ENCODE data around the gene MSX2. TPM values are rescaled to one million over a fixed set of nuclear protein-coding genes. Genes with fewer than 3 reads are reported as not detected.

The MSX2 gene
- total and polyA plus RNA-seq, 2 experiments from 2014 or later = 0.17 to 0.47 TPM

DNA sequence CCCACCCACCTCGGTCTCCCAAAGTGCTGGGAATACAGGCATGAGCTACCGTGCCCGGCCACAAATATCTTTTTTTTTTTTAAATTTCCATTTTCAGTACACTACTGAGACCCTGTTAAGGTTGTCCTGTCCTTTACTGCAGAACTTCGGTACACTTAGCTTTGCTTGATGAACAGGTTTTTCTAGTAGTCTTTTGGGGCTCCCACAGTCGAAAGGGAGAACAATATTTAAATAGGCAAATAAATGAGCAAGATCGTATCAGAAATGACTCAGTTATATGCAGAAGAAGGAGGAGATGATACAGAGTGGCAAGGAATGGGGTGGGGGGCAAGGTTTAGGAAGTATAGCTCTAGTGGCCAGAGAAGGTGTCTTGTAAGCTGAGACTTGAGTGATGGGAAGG, 52.7 kb downstream of the MSX2 start:
- H3K27ac Mint-ChIP-seq = no peak overlapping the region

DNA sequence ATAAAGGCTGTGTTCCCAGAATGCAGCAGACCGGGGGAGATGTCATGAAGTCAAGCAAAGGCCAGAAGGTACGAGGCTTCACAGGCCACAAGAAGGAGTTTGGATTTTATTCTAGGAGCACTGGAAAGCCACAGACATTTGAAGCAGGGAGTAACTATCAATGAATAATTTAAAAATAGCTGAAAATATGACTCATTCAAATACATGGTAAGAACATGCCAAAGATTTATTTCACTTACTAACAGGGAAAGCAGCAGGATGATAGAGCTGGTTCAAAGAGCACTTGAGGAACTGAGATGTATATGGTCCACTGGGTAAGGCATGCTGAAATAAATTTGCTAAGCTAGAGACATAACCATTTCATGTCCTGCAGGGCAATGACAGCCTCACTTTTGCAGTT, 53.2 kb downstream of the MSX2 start:
- H3K36me3 Mint-ChIP-seq (ENCODE audit: low read depth) = no peaks in the 10 kb centered on the region
- no peaks in the 10 kb centered on the region for H3K9me3 Mint-ChIP-seq
- no peaks in the 10 kb centered on the region for H4K20me1 ChIP-seq (replicated peaks; ENCODE audit: insufficient read depth)
- H2AFZ ChIP-seq = no peak overlapping the region
- DNase-seq (ENCODE audit: low spot score) (no peak), ATAC-seq (no peak)
- no peaks in the 10 kb centered on the region for H3K27me3 ChIP-seq (ENCODE audit: insufficient read depth)
- H3K36me3 ChIP-seq (ENCODE audit: insufficient read depth) = no peaks in the 10 kb centered on the region
- H3K4me3 Mint-ChIP-seq = no peak overlapping the region
- H3K27me3 Mint-ChIP-seq (ENCODE audit: insufficient read depth, low read depth, poor library complexity) = no peaks in the 10 kb centered on the region
- no peaks in the 10 kb centered on the region for H3F3A ChIP-seq (replicated peaks; ENCODE audit: low read depth)
- H3K9me2 ChIP-seq (ENCODE audit: insufficient read depth) = no peaks in the 10 kb centered on the region
- H3K4me2 ChIP-seq = no peak overlapping the region
- H3K4me3 ChIP-seq = no peak overlapping the region
- no peak overlapping the region for H3K27ac Mint-ChIP-seq
- H3K27ac ChIP-seq (ENCODE audit: low read depth) = no peak overlapping the region
- H3K4me1 ChIP-seq (ENCODE audit: insufficient read depth) = no peaks in the 10 kb centered on the region
- H3K4me1 Mint-ChIP-seq = no peaks in the 10 kb centered on the region; the same call in 2 of the 3 replicates
- no peaks in the 10 kb centered on the region for H3K79me2 ChIP-seq (replicated peaks; ENCODE audit: insufficient read depth)
- TF ChIP-seq, protein P1, sequence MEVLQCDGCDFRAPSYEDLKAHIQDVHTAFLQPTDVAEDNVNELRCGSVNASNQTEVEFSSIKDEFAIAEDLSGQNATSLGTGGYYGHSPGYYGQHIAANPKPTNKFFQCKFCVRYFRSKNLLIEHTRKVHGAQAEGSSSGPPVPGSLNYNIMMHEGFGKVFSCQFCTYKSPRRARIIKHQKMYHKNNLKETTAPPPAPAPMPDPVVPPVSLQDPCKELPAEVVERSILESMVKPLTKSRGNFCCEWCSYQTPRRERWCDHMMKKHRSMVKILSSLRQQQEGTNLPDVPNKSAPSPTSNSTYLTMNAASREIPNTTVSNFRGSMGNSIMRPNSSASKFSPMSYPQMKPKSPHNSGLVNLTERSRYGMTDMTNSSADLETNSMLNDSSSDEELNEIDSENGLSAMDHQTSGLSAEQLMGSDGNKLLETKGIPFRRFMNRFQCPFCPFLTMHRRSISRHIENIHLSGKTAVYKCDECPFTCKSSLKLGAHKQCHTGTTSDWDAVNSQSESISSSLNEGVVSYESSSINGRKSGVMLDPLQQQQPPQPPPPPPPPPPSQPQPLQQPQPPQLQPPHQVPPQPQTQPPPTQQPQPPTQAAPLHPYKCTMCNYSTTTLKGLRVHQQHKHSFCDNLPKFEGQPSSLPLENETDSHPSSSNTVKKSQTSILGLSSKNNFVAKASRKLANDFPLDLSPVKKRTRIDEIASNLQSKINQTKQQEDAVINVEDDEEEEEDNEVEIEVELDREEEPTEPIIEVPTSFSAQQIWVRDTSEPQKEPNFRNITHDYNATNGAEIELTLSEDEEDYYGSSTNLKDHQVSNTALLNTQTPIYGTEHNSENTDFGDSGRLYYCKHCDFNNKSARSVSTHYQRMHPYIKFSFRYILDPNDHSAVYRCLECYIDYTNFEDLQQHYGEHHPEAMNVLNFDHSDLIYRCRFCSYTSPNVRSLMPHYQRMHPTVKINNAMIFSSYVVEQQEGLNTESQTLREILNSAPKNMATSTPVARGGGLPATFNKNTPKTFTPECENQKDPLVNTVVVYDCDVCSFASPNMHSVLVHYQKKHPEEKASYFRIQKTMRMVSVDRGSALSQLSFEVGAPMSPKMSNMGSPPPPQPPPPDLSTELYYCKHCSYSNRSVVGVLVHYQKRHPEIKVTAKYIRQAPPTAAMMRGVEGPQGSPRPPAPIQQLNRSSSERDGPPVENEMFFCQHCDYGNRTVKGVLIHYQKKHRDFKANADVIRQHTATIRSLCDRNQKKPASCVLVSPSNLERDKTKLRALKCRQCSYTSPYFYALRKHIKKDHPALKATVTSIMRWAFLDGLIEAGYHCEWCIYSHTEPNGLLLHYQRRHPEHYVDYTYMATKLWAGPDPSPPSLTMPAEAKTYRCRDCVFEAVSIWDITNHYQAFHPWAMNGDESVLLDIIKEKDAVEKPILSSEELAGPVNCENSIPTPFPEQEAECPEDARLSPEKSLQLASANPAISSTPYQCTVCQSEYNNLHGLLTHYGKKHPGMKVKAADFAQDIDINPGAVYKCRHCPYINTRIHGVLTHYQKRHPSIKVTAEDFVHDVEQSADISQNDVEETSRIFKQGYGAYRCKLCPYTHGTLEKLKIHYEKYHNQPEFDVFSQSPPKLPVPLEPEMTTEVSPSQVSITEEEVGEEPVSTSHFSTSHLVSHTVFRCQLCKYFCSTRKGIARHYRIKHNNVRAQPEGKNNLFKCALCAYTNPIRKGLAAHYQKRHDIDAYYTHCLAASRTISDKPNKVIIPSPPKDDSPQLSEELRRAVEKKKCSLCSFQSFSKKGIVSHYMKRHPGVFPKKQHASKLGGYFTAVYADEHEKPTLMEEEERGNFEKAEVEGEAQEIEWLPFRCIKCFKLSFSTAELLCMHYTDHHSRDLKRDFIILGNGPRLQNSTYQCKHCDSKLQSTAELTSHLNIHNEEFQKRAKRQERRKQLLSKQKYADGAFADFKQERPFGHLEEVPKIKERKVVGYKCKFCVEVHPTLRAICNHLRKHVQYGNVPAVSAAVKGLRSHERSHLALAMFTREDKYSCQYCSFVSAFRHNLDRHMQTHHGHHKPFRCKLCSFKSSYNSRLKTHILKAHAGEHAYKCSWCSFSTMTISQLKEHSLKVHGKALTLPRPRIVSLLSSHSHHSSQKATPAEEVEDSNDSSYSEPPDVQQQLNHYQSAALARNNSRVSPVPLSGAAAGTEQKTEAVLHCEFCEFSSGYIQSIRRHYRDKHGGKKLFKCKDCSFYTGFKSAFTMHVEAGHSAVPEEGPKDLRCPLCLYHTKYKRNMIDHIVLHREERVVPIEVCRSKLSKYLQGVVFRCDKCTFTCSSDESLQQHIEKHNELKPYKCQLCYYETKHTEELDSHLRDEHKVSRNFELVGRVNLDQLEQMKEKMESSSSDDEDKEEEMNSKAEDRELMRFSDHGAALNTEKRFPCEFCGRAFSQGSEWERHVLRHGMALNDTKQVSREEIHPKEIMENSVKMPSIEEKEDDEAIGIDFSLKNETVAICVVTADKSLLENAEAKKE (CRISPR knock-in tag; IDR thresholded peaks at IDR 0.05) = no peak

More for the DNA sequence above, 52.7 kb downstream of the MSX2 start:
- DNase-seq (ENCODE audit: low spot score) (no peak), ATAC-seq (no peak)
- Histone ChIP-seq H3K79me2 (replicated peaks; ENCODE audit: insufficient read depth) (no peaks in the 10 kb centered on the region), H4K20me1 (replicated peaks; ENCODE audit: insufficient read depth) (no peaks in the 10 kb centered on the region), H2AFZ (no peak overlapping the region), H3K9me2 (ENCODE audit: insufficient read depth) (0 out of 2 replicates have a peak, but pooled peaks cover 2% of the 10 kb centered on the region), H3K4me1 (ENCODE audit: insufficient read depth) (no peaks in the 10 kb centered on the region), H3K27me3 (ENCODE audit: insufficient read depth) (no peaks in the 10 kb centered on the region), H3K4me3 (no peak overlapping the region), H3K27ac (ENCODE audit: low read depth) (no peak overlapping the region), H3F3A (replicated peaks; ENCODE audit: low read depth) (no peaks in the 10 kb centered on the region), H3K36me3 (ENCODE audit: insufficient read depth) (no peaks in the 10 kb centered on the region), H3K4me2 (no peak overlapping the region)
- no peak for TF ChIP-seq JUNB (IDR thresholded peaks at IDR 0.05; ENCODE audit: unreplicated experiment)
- TF ChIP-seq, protein P2, sequence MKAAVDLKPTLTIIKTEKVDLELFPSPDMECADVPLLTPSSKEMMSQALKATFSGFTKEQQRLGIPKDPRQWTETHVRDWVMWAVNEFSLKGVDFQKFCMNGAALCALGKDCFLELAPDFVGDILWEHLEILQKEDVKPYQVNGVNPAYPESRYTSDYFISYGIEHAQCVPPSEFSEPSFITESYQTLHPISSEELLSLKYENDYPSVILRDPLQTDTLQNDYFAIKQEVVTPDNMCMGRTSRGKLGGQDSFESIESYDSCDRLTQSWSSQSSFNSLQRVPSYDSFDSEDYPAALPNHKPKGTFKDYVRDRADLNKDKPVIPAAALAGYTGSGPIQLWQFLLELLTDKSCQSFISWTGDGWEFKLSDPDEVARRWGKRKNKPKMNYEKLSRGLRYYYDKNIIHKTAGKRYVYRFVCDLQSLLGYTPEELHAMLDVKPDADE (IDR thresholded peaks at IDR 0.05) = no peak
- TF ChIP-seq ZNF331 (CRISPR knock-in tag; IDR thresholded peaks at IDR 0.05; ENCODE audit: low read depth) = no peak
- TF ChIP-seq, protein P3, sequence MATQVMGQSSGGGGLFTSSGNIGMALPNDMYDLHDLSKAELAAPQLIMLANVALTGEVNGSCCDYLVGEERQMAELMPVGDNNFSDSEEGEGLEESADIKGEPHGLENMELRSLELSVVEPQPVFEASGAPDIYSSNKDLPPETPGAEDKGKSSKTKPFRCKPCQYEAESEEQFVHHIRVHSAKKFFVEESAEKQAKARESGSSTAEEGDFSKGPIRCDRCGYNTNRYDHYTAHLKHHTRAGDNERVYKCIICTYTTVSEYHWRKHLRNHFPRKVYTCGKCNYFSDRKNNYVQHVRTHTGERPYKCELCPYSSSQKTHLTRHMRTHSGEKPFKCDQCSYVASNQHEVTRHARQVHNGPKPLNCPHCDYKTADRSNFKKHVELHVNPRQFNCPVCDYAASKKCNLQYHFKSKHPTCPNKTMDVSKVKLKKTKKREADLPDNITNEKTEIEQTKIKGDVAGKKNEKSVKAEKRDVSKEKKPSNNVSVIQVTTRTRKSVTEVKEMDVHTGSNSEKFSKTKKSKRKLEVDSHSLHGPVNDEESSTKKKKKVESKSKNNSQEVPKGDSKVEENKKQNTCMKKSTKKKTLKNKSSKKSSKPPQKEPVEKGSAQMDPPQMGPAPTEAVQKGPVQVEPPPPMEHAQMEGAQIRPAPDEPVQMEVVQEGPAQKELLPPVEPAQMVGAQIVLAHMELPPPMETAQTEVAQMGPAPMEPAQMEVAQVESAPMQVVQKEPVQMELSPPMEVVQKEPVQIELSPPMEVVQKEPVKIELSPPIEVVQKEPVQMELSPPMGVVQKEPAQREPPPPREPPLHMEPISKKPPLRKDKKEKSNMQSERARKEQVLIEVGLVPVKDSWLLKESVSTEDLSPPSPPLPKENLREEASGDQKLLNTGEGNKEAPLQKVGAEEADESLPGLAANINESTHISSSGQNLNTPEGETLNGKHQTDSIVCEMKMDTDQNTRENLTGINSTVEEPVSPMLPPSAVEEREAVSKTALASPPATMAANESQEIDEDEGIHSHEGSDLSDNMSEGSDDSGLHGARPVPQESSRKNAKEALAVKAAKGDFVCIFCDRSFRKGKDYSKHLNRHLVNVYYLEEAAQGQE (IDR thresholded peaks at IDR 0.05; ENCODE audit: unreplicated experiment) = no peak
- TF ChIP-seq CREB1 (CRISPR knock-in tag; IDR thresholded peaks at IDR 0.05; ENCODE audit: low read depth) = no peak
- TF ChIP-seq, protein P4, sequence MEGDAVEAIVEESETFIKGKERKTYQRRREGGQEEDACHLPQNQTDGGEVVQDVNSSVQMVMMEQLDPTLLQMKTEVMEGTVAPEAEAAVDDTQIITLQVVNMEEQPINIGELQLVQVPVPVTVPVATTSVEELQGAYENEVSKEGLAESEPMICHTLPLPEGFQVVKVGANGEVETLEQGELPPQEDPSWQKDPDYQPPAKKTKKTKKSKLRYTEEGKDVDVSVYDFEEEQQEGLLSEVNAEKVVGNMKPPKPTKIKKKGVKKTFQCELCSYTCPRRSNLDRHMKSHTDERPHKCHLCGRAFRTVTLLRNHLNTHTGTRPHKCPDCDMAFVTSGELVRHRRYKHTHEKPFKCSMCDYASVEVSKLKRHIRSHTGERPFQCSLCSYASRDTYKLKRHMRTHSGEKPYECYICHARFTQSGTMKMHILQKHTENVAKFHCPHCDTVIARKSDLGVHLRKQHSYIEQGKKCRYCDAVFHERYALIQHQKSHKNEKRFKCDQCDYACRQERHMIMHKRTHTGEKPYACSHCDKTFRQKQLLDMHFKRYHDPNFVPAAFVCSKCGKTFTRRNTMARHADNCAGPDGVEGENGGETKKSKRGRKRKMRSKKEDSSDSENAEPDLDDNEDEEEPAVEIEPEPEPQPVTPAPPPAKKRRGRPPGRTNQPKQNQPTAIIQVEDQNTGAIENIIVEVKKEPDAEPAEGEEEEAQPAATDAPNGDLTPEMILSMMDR (conservative IDR thresholded peaks at IDR 0.05; ENCODE audit: low read depth in 2 of 2) = no peak
- Mint-ChIP-seq H3K9me3 (no peaks in the 10 kb centered on the region), H3K36me3 (ENCODE audit: low read depth) (no peaks in the 10 kb centered on the region), H3K27me3 (ENCODE audit: insufficient read depth, low read depth, poor library complexity) (no peaks in the 10 kb centered on the region), H3K4me1 (no peaks in the 10 kb centered on the region; the same call in 2 of the 3 replicates), H3K4me3 (no peak overlapping the region)
